ENCODE data around the gene DSCAM. TPM values are rescaled to one million over a fixed set of nuclear protein-coding genes. Genes with fewer than 3 reads are reported as not detected.

The DSCAM gene
- total and polyA plus RNA-seq, 10 donors: 0.02 to 2.7 (median 2.0) TPM

- Histone ChIP-seq H3K4me1 (no peaks in the 10 kb centered on the region), H3K36me3 (no peaks in the 10 kb centered on the region), H3K9me3 (peaks cover 0 to 5% (median 0%) of the 10 kb centered on the region in 8 donors), H3K27me3 (replicated peaks in 1 of 7) (no peaks in the 10 kb centered on the region), H3K4me3 (no peak overlapping the region), H3K27ac (no peak overlapping the region)
- no peak for TF ChIP-seq POLR2A (IDR thresholded peaks at IDR 0.05)
- WGBS, 5 donors: 49 to 77% (median 71%) methylated on average over 3 of the region's 3 CpGs
- no peak for DNase-seq
- intact Hi-C loops (cut with DNase I; ENCODE audit: low total_unique reads): no loop called here
Measured at GRCh38 chr21:40158366-40158765, 688.6 kb downstream of the DSCAM start.

DNA sequence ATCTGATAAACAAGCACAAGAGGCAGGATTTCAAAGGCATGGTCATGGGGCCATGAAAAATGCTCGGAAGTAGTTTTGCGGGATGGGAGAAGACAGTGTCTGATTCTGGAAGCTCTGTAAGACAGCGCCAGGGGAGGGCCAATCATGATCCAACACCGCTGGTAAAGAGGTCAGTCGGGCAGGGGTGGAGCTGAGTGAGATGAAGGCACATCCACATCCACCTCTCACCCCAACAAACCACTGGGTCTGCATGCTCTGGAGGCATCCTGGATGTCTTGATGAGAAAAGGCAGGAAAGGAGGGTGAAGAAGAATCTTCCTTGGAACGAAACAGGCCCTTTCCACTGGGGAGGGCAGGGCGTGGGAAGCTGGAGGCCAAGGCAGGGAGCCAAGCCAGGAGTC is 691.4 kb downstream of the DSCAM start:
- DNase-seq: no peak
- no peak overlapping the region for H3K27ac ChIP-seq
- no peak overlapping the region for H3K4me3 ChIP-seq
- peaks cover 0 to 5% (median 0%) of the 10 kb centered on the region in 8 donors for H3K9me3 ChIP-seq
- no peaks in the 10 kb centered on the region for H3K4me1 ChIP-seq
- no peak for TF ChIP-seq POLR2AphosphoS5 (IDR thresholded peaks at IDR 0.05)
- TF ChIP-seq, protein P1, sequence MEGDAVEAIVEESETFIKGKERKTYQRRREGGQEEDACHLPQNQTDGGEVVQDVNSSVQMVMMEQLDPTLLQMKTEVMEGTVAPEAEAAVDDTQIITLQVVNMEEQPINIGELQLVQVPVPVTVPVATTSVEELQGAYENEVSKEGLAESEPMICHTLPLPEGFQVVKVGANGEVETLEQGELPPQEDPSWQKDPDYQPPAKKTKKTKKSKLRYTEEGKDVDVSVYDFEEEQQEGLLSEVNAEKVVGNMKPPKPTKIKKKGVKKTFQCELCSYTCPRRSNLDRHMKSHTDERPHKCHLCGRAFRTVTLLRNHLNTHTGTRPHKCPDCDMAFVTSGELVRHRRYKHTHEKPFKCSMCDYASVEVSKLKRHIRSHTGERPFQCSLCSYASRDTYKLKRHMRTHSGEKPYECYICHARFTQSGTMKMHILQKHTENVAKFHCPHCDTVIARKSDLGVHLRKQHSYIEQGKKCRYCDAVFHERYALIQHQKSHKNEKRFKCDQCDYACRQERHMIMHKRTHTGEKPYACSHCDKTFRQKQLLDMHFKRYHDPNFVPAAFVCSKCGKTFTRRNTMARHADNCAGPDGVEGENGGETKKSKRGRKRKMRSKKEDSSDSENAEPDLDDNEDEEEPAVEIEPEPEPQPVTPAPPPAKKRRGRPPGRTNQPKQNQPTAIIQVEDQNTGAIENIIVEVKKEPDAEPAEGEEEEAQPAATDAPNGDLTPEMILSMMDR (IDR thresholded peaks at IDR 0.05 in 8 of 11, conservative IDR thresholded peaks at IDR 0.05 in 3 of 11): no peak
- TF ChIP-seq POLR2A (IDR thresholded peaks at IDR 0.05): no peak
- H3K27me3 ChIP-seq (replicated peaks in 1 of 7): no peaks in the 10 kb centered on the region
- no peaks in the 10 kb centered on the region for H3K36me3 ChIP-seq
- intact Hi-C loops (cut with DNase I; ENCODE audit: low total_unique reads): no loop called here
- WGBS, 5 donors: 73 to 86% (median 80%) methylated on average over 7 of the region's 7 CpGs

- Histone ChIP-seq H3K9me3 (peaks cover 0 to 5% (median 0%) of the 10 kb centered on the region in 8 donors), H3K36me3 (no peaks in the 10 kb centered on the region), H3K4me3 (no peak overlapping the region), H3K27ac (no peak overlapping the region), H3K4me1 (no peaks in the 10 kb centered on the region), H3K27me3 (replicated peaks in 1 of 7) (no peaks in the 10 kb centered on the region)
- 88 to 94% (median 90%) methylated on average over 4 of the region's 4 CpGs for WGBS, 5 donors
- intact Hi-C loops (cut with DNase I; ENCODE audit: low total_unique reads): no loop called here
- DNase-seq: no peak
- no peak for TF ChIP-seq POLR2AphosphoS5 (IDR thresholded peaks at IDR 0.05)
- no peak for TF ChIP-seq POLR2A (IDR thresholded peaks at IDR 0.05)
- TF ChIP-seq, protein P1 (IDR thresholded peaks at IDR 0.05 in 8 of 11, conservative IDR thresholded peaks at IDR 0.05 in 3 of 11): no peak
Measured at GRCh38 chr21:40153351-40153750, 693.6 kb downstream of the DSCAM start.

DNA sequence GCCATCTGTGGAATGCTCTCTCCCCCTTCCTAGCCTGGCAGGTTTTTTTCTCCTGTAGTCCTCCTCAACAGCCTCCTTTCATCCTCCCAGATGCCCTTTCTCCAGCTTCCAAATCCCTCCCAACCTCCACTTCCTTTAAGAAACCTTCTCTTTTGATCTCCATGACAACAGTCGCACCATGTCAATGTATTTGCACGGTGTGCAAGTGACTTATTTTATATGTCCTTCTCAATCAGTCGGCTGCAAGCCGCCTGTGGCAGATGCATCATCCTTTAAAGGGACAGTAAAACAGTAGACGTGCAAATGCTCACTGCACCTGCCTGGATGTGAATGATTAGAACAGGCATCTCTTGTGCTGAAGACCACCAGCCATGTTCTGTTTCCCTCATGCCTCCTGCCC is 694.5 kb downstream of the DSCAM start:
- Histone ChIP-seq H3K27ac (no peak overlapping the region), H3K27me3 (replicated peaks in 1 of 7) (no peaks in the 10 kb centered on the region), H3K36me3 (no peaks in the 10 kb centered on the region), H3K4me1 (no peaks in the 10 kb centered on the region), H3K4me3 (no peak overlapping the region), H3K9me3 (peaks cover 0 to 5% (median 0%) of the 10 kb centered on the region in 8 donors)
- 74 to 83% (median 77%) methylated on average over 5 of the region's 5 CpGs for WGBS, 5 donors
- DNase-seq: no peak
- TF ChIP-seq, protein P1 (IDR thresholded peaks at IDR 0.05 in 8 of 11, conservative IDR thresholded peaks at IDR 0.05 in 3 of 11): no peak
- no peak for TF ChIP-seq POLR2A (IDR thresholded peaks at IDR 0.05)
- no peak for TF ChIP-seq POLR2AphosphoS5 (IDR thresholded peaks at IDR 0.05)
- intact Hi-C loops (cut with DNase I; ENCODE audit: low total_unique reads): no loop called here

DNA sequence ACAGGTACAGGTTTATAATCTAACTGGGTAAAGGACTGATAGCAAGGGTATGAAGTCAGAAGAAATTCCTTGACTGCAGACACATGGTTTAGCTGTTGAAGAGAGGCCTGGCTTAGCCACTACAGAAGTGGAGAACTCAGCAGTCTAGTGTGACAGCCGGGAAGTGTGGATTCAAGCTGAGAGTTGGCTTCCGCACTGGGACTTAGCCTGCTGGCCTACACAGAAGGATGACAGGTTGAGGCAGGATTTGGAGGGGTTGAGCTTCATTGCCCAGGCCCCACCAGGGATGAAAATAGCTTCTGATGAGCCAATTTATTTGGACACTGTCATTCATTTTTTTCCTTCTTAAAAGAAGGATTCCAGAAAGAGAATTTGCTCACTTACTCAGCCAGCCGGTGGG is 695.3 kb downstream of the DSCAM start:
- no peak for DNase-seq
- WGBS, 5 donors: 85 to 91% (median 90%) methylated on average over 3 of the region's 3 CpGs
- Histone ChIP-seq H3K9me3 (peaks cover 0 to 5% (median 0%) of the 10 kb centered on the region in 8 donors), H3K4me1 (no peaks in the 10 kb centered on the region), H3K27me3 (replicated peaks in 1 of 7) (no peaks in the 10 kb centered on the region), H3K4me3 (no peak overlapping the region), H3K36me3 (no peaks in the 10 kb centered on the region), H3K27ac (no peak overlapping the region)
- intact Hi-C loops (cut with DNase I; ENCODE audit: low total_unique reads): no loop called here
- TF ChIP-seq, protein P1 (IDR thresholded peaks at IDR 0.05 in 8 of 11, conservative IDR thresholded peaks at IDR 0.05 in 3 of 11): no peak
- TF ChIP-seq POLR2AphosphoS5 (IDR thresholded peaks at IDR 0.05) (no peak), POLR2A (IDR thresholded peaks at IDR 0.05) (no peak)

All from spleen (tissue), 11 donors.